Mammary epithelial cell (primary cell): ENCODE measurements around the gene TSPAN11.

Source experiments
- EZH2 ChIP-seq: IDR thresholded peaks from 2 replicates; pipeline ENCODE4 v1.6.1; 2012; ENCODE audit warnings: low read length, inconsistent platforms, borderline replicate concordance
- TF ChIP-seq, protein P1 (sequence below), 2 donors: IDR thresholded peaks in 1 of 2; conservative IDR thresholded peaks in 1 of 2; 2 replicates each; pipeline ENCODE4 v1.5.1; 2011 to 2012; ENCODE audit warnings: inconsistent platforms in 2 of 2, low read length in 2 of 2, mild to moderate bottlenecking in 2 of 2, control low read depth in 1 of 2, low read depth in 1 of 2; ENCODE audit not compliant: insufficient read depth in 1 of 2; ENCODE audit errors: extremely low read depth in 1 of 2

DNA sequence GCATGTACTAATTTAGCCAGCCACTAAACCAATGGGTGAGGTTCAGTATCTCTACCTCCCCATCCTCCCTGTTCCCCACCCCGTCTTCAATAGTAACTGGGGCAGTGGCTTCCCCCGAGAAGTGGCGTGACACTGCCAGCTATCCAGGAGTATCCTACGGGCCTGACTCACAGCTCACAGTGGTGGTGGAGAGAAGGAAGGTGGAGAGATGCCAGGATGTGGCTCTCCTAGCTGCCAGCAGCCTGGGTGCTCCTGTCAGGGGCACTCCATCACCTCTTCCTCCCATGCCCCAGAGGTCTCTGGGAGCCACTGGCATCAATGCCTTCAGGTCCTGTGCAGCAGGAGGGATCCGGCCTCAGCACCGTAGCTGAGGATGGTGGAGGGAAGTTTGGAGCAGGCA lies 49.0 kb downstream of the TSPAN11 start:
- TF ChIP-seq, protein P1, sequence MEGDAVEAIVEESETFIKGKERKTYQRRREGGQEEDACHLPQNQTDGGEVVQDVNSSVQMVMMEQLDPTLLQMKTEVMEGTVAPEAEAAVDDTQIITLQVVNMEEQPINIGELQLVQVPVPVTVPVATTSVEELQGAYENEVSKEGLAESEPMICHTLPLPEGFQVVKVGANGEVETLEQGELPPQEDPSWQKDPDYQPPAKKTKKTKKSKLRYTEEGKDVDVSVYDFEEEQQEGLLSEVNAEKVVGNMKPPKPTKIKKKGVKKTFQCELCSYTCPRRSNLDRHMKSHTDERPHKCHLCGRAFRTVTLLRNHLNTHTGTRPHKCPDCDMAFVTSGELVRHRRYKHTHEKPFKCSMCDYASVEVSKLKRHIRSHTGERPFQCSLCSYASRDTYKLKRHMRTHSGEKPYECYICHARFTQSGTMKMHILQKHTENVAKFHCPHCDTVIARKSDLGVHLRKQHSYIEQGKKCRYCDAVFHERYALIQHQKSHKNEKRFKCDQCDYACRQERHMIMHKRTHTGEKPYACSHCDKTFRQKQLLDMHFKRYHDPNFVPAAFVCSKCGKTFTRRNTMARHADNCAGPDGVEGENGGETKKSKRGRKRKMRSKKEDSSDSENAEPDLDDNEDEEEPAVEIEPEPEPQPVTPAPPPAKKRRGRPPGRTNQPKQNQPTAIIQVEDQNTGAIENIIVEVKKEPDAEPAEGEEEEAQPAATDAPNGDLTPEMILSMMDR (conservative IDR thresholded peaks at IDR 0.05 in 1 of 2, IDR thresholded peaks at IDR 0.05 in 1 of 2; ENCODE audit: extremely low read depth in 1 of 2, insufficient read depth in 1 of 2, low read depth in 1 of 2, low read length in 2 of 2): no peak
- no peak for TF ChIP-seq EZH2
